Neuronal stem cell (in vitro differentiated cells): ENCODE measurements around the gene XKRX.

ENCODE experiments used
- DNase-seq: peaks from one replicate; pipeline ENCODE4 v3.0.0-alpha.2; 2013; ENCODE audit warnings: low spot score
- H2AFZ ChIP-seq: one replicate; pipeline ENCODE4 v1.6.1; 2013; ENCODE audit warnings: mild to moderate bottlenecking, low read length, inconsistent platforms
- H2AK5ac ChIP-seq: 2 replicates; pipeline ENCODE4 v1.6.1; 2013; ENCODE audit warnings: low read depth, mild to moderate bottlenecking, inconsistent platforms, low read length, moderate library complexity, mixed read lengths
- H2BK120ac ChIP-seq: 2 replicates; pipeline ENCODE4 v1.6.1; 2013; ENCODE audit warnings: low read depth, mild to moderate bottlenecking, inconsistent platforms, low read length, moderate library complexity, mixed read lengths
- H2BK12ac ChIP-seq: one replicate; pipeline ENCODE4 v1.6.1; 2013; ENCODE audit warnings: low read length, inconsistent platforms
- H2BK15ac ChIP-seq: 2 replicates; pipeline ENCODE4 v1.6.1; 2013; ENCODE audit warnings: mild to moderate bottlenecking, low read length, inconsistent platforms, mixed read lengths
- H2BK5ac ChIP-seq: one replicate; pipeline ENCODE4 v1.6.1; 2013; ENCODE audit warnings: inconsistent platforms, mild to moderate bottlenecking, low read length, moderate library complexity
- H3K14ac ChIP-seq: one replicate; pipeline ENCODE4 v1.6.1; 2013; ENCODE audit warnings: low read length, inconsistent platforms
- H3K18ac ChIP-seq: 2 replicates; pipeline ENCODE4 v1.6.1; 2013; ENCODE audit warnings: low read length, inconsistent platforms
- H3K23ac ChIP-seq: 2 replicates; pipeline ENCODE4 v1.6.1; 2013; ENCODE audit warnings: low read depth, mild to moderate bottlenecking, mixed read lengths, low read length, inconsistent platforms; ENCODE audit not compliant: poor library complexity
- H3K27ac ChIP-seq: replicated peaks from 3 replicates; pipeline ENCODE4 v1.5.1; 2013; ENCODE audit warnings: low read length, inconsistent platforms
- H3K27me3 ChIP-seq, 3 experiments: 2 replicates each; pipeline ENCODE4 v1.6.1; 2013; ENCODE audit warnings: low read length in 3 of 3, mild to moderate bottlenecking in 2 of 3, inconsistent platforms in 1 of 3, low read depth in 1 of 3, mixed read lengths in 1 of 3, moderate library complexity in 1 of 3; ENCODE audit not compliant: control insufficient read depth in 3 of 3, insufficient read depth in 3 of 3
- H3K36me3 ChIP-seq, 2 donors: replicated peaks in 1 of 2; 2 replicates each; pipeline ENCODE4 v1.6.1; 2013; ENCODE audit warnings: low read length in 2 of 2; ENCODE audit not compliant: control insufficient read depth in 2 of 2, insufficient read depth in 2 of 2
- H3K4ac ChIP-seq: 2 replicates; pipeline ENCODE4 v1.6.1; 2013; ENCODE audit warnings: inconsistent platforms, mild to moderate bottlenecking, low read length, moderate library complexity
- H3K4me1 ChIP-seq, 2 donors: 1 replicate in 1 of 2; 2 replicates in 1 of 2; pipeline ENCODE4 v1.6.1; 2013; ENCODE audit warnings: low read length in 2 of 2, low read depth in 1 of 2; ENCODE audit not compliant: control insufficient read depth in 2 of 2, insufficient read depth in 1 of 2
- H3K4me2 ChIP-seq: one replicate; pipeline ENCODE4 v1.6.1; 2013; ENCODE audit warnings: mild to moderate bottlenecking, low read length, inconsistent platforms; ENCODE audit not compliant: insufficient read depth, poor library complexity, severe bottlenecking
- H3K4me3 ChIP-seq, 2 donors: 2 replicates each; pipeline ENCODE4 v1.5.1; 2013; ENCODE audit warnings: low read length in 2 of 2, mild to moderate bottlenecking in 2 of 2, inconsistent platforms in 1 of 2, moderate library complexity in 1 of 2
- H3K79me1 ChIP-seq: one replicate; pipeline ENCODE4 v1.6.1; 2013; ENCODE audit warnings: low read depth, mild to moderate bottlenecking, inconsistent platforms, low read length, moderate library complexity
- H3K9ac ChIP-seq: one replicate; pipeline ENCODE4 v1.6.1; 2013; ENCODE audit warnings: mild to moderate bottlenecking, low read depth, low read length, inconsistent platforms; ENCODE audit not compliant: poor library complexity
- H3K9me3 ChIP-seq, 2 donors: replicated peaks in 1 of 2; 2 replicates each; pipeline versions ENCODE3 to v1.6.1; 2013; ENCODE audit warnings: low read length in 2 of 2, mild to moderate bottlenecking in 2 of 2, inconsistent platforms in 1 of 2, low read depth in 1 of 2, mixed read lengths in 1 of 2, moderate library complexity in 1 of 2; ENCODE audit not compliant: control insufficient read depth in 2 of 2, insufficient read depth in 1 of 2
- H4K8ac ChIP-seq: one replicate; pipeline ENCODE4 v1.6.1; 2013; ENCODE audit warnings: low read depth, mild to moderate bottlenecking, inconsistent platforms, low read length, moderate library complexity
- H4K91ac ChIP-seq: one replicate; pipeline ENCODE4 v1.6.1; 2013; ENCODE audit warnings: low read length, low read depth, mild to moderate bottlenecking, inconsistent platforms; ENCODE audit not compliant: poor library complexity
- whole genome bisulfite sequencing, 2 donors: extraction: QIAGEN DNeasy Blood & Tissue Kit; methylation state at CpG; one replicate each; pipeline ENCODE4 v1.1.7; 2013; ENCODE audit warnings: missing lambda C conversion rate in 2 of 2, mixed read lengths in 1 of 2; ENCODE audit not compliant: insufficient read length in 2 of 2, insufficient replicate concordance in 1 of 2; ENCODE audit errors: extremely low coverage in 2 of 2; 5-methylcytosine and 5-hydroxymethylcytosine counted together

Gene XKRX

DNA sequence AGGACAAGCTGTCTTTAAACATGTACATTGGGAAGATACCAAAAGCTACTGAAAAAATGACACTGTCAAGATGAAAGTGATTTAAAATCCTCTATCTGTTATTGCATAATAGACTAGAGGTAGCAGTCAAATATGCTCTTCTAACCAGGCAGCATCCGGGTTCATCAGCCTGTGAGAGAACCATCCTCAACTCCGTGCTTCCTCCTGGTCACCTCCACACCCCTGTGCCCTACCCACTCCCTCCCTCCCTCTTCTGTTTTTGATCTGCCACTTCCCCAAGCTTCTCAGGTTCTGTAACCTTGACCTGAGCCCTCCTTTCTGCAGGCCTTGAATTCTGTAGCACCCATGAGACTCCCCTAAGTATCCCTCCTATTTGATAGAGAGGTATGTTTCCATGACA, 60.4 kb downstream of the XKRX start:
- WGBS, 2 donors, result no CpG with 5 or more reads among the region's 2 CpGs
- no peak overlapping the region for H2AK5ac ChIP-seq

DNA sequence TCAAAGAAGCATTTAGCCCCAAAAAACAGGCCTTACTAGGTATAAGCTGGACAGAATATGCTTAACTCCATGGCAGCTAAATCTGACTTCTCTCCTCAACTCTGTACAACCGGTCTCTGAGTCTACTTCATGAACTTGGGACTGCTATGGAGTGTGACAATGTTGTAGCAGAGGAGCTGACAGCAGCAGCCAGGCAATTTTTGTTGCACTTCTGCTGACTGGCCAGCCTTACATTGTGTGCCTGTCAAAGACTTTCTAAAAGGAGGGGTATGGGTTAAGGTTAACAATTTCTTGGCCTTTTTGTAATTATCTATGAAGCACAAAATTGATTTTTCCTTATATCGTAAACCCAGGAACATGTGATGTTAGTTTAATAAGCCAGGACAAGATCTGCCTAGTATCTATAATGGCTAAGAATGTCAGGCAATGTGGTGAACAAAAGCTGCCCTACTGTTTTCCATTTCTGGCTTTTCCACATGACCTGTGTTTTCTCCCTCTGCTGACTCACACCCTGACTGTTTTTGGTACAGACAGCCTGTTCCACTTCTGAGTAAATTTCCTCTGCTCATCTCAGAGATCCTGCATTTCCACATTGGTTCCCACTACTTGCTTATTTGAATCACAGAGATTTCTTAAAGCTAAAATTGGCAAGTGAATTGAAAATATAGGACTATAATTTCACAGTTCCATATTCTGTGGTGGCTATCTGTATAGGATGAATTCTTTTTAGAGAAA, 63.9 kb downstream of the XKRX start:
- Histone ChIP-seq H3K4me3 (no peak overlapping the region), H3K23ac (no peak overlapping the region), H3K14ac (no peak overlapping the region), H3K79me1 (no peaks in the 10 kb centered on the region), H3K9me3 (no peaks in the 10 kb centered on the region), H3K27ac (no peak overlapping the region), H4K8ac (no peak overlapping the region), H2AFZ (peak overlapping the region; percentile 41), H3K4me1 (peaks cover 0 to 3% of the 10 kb centered on the region in 2 donors), H2BK15ac (no peak overlapping the region), H2BK120ac (no peak overlapping the region), H2BK5ac (no peak overlapping the region), H2BK12ac (no peak overlapping the region), H2AK5ac (no peak overlapping the region), H3K4ac (no peak overlapping the region), H3K9ac (no peak overlapping the region), H4K91ac (no peak overlapping the region), H3K36me3 (no peaks in the 10 kb centered on the region), H3K18ac (no peak overlapping the region), H3K27me3 (no peaks in the 10 kb centered on the region), H3K4me2 (no peak overlapping the region)
- DNase-seq, result no peak
- WGBS, 2 donors, result no CpG with 5 or more reads among the region's 2 CpGs

More for the DNA sequence above, 60.4 kb downstream of the XKRX start:
- H3K79me1 ChIP-seq, result no peaks in the 10 kb centered on the region
- H3K36me3 ChIP-seq, result no peaks in the 10 kb centered on the region
- H4K91ac ChIP-seq, result no peak overlapping the region
- no peak overlapping the region for H3K27ac ChIP-seq
- no peak overlapping the region for H3K4me2 ChIP-seq
- no peak overlapping the region for H3K23ac ChIP-seq
- H3K27me3 ChIP-seq, result peaks cover 0 to 12% (median 0%) of the 10 kb centered on the region in 3 experiments
- H2BK12ac ChIP-seq, result no peak overlapping the region
- H3K18ac ChIP-seq, result no peak overlapping the region
- H2BK5ac ChIP-seq, result no peak overlapping the region
- no peak overlapping the region for H2BK120ac ChIP-seq
- no peak overlapping the region for H3K4me3 ChIP-seq
- H3K4me1 ChIP-seq, result peaks cover 0 to 3% of the 10 kb centered on the region in 2 donors
- no peak overlapping the region for H3K9ac ChIP-seq
- no peak overlapping the region for H2AFZ ChIP-seq
- no peak overlapping the region for H3K14ac ChIP-seq
- no peaks in the 10 kb centered on the region for H3K9me3 ChIP-seq
- no peak overlapping the region for H2BK15ac ChIP-seq
- no peak for DNase-seq
- H4K8ac ChIP-seq, result no peak overlapping the region
- no peak overlapping the region for H3K4ac ChIP-seq
